Tibial artery (tissue), 4 donors: ENCODE data around the gene SRGAP1.
A peak's percentile ranks its signal among the peaks of the same experiment; 100 is the strongest.
"Not testable (repeated sequence)": the region's sequence is repeated elsewhere in the genome, so short reads cannot be mapped to it uniquely, and the experiment has no call there.

Experiments
- DNase-seq, 2 donors: peaks; one replicate each; pipeline ENCODE4 v3.0.0-alpha.2; 2019
- H3K27ac ChIP-seq, 2 donors: fragments of 200-600 bp; sonication (generic) in 1 of 2; 1 replicate in 1 of 2; 2 replicates in 1 of 2; pipeline ENCODE4 v1.5.1; 2018 to 2019; ENCODE audit warnings: mild to moderate bottlenecking in 1 of 2
- H3K27me3 ChIP-seq, 2 donors: fragments of 200-600 bp; sonication (generic) in 1 of 2; one replicate each; pipeline versions ENCODE4 v1.5.1 to v1.6.0; 2016 to 2019
- H3K36me3 ChIP-seq, 3 donors: fragments of 200-600 bp; sonication (generic) in 2 of 3; one replicate each; pipeline ENCODE4 v1.5.1; 2016 to 2019; ENCODE audit warnings: mild to moderate bottlenecking in 2 of 3
- H3K4me1 ChIP-seq, 4 donors: fragments of 200-600 bp; sonication (generic) in 2 of 4; 1 replicate in 3 of 4; 2 replicates in 1 of 4; pipeline ENCODE4 v1.5.1; 2016 to 2019
- H3K4me3 ChIP-seq, 2 donors: fragments of 200-600 bp; sonication (generic) in 1 of 2; 1 replicate in 1 of 2; 2 replicates in 1 of 2; pipeline ENCODE4 v1.5.1; 2018 to 2019; ENCODE audit warnings: mild to moderate bottlenecking in 2 of 2
- H3K9me3 ChIP-seq, 3 donors: fragments of 200-600 bp; sonication (generic) in 1 of 3; one replicate each; pipeline ENCODE4 v1.5.1; 2016 to 2019
- CTCF ChIP-seq, 2 experiments: fragments of 200-600 bp in 1 of 2; fragments of 450-650 bp in 1 of 2; IDR thresholded peaks; one replicate each; pipeline ENCODE4 v1.5.1; 2017 to 2019; ENCODE audit warnings: antibody characterized with exemption in 2 of 2, mild to moderate bottlenecking in 1 of 2, moderate library complexity in 1 of 2
- intact Hi-C: fragments of 100-400 bp; cut with DNase I; formaldehyde crosslinking; loops from one replicate; pipeline ENCODE4 v1.15.0; 2023; ENCODE audit warnings: low total_unique reads

SRGAP1 gene

DNA sequence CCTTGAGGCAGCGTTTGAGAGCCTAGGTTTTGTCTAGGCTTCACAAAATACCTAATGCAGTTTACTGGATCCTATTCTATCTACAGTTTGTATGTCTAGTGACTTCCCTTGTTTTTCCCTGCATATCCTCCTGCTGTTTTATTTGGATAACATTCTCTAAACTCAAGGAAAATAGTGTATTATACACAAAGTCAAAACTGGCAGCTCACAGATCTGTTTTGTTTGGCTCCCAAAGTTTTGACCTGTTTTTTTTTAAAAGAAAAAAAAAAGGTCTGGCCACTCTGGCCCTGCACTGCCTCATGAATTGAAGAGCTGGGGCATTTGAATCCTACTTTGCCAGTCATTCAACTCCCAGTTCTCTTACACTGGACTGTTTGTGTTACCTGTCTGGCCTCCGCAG, 222.3 kb downstream of the SRGAP1 start:
- H3K27me3 ChIP-seq: no peaks in the 10 kb centered on the region
- no peak overlapping the region for H3K4me3 ChIP-seq
- peak overlapping the region in 1 of 2 donors; percentile 48 for H3K27ac ChIP-seq
- H3K36me3 ChIP-seq: peaks cover 0 to 11% (median 0%) of the 10 kb centered on the region in 3 donors
- H3K9me3 ChIP-seq: no peaks in the 10 kb centered on the region
- peaks cover 0 to 36% (median 8%) of the 10 kb centered on the region in 4 donors for H3K4me1 ChIP-seq
- no peak for DNase-seq
- intact Hi-C loops: no loop called here
- no peak for TF ChIP-seq CTCF (IDR thresholded peaks at IDR 0.05)

GRCh38 chr12:64070454-64070853, 226.0 kb downstream of the SRGAP1 start:
- Histone ChIP-seq H3K4me1 (peaks cover 0 to 36% (median 8%) of the 10 kb centered on the region in 4 donors), H3K27ac (peak overlapping the region; percentile 7 to 31), H3K9me3 (no peaks in the 10 kb centered on the region), H3K4me3 (no peak overlapping the region), H3K36me3 (peaks cover 0 to 1% (median 0%) of the 10 kb centered on the region in 3 donors), H3K27me3 (no peaks in the 10 kb centered on the region)
- no peak for TF ChIP-seq CTCF (IDR thresholded peaks at IDR 0.05)
- no peak for DNase-seq
- intact Hi-C loops: no loop called here

GRCh38 chr12:64072916-64073575, 228.5 kb downstream of the SRGAP1 start:
- H3K27me3 ChIP-seq: no peaks in the 10 kb centered on the region
- H3K4me3 ChIP-seq: no peak overlapping the region
- intact Hi-C loops: no loop called here
- no peak for TF ChIP-seq CTCF (IDR thresholded peaks at IDR 0.05)
- peaks cover 0 to 20% (median 6%) of the 10 kb centered on the region in 4 donors for H3K4me1 ChIP-seq
- H3K27ac ChIP-seq: no peak overlapping the region
- H3K36me3 ChIP-seq: no peaks in the 10 kb centered on the region
- no peak for DNase-seq
- no peaks in the 10 kb centered on the region for H3K9me3 ChIP-seq

DNA sequence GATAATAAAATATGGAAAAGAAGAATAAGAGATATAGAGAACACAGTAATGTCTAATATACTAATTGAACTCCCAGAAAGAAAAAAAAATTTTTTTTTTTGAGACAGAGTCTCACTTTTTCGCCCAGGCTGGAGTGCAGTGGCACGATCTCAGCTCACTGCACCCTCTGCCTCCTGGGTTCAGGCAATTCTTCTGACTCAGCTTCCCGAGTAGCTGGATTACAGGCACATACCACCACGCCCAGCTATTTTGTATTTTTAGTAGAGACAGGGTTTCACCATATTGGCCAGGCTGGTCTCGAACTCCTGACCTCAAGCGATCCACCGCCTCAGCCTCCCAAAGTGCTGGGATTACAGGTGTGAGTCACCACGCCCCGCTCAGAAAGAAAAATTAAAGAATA, 232.1 kb downstream of the SRGAP1 start:
- H3K27me3 ChIP-seq, H3K4me3 ChIP-seq, intact Hi-C loops, H3K4me1 ChIP-seq, DNase-seq, H3K9me3 ChIP-seq, H3K27ac ChIP-seq: not testable (repeated sequence)
- H3K36me3 ChIP-seq: peaks cover 0 to 13% (median 9%) of the 10 kb centered on the region in 3 donors

DNA sequence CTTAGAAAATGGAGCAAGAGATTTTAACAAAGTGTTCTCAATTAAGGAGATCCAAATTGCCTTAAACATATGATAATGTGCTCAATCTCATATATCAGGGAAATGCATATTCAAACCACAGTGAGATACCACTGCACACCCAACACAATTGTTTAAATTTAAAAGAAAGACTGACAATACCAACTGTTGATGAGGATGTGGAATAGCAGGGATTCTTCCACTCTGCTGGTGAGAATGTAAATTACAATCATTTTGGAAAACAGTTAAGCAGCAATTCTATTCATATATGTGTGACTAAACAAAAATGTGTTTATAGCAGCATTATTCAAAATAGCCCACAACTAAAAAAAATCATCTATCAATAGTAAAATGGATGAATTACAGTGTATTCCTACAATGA, 233.4 kb downstream of the SRGAP1 start:
- peaks cover 0 to 13% (median 9%) of the 10 kb centered on the region in 3 donors for H3K36me3 ChIP-seq
- no peak for DNase-seq

More for the DNA sequence above, 233.4 kb downstream of the SRGAP1 start:
- intact Hi-C loops: no loop called here
- Histone ChIP-seq H3K4me3 (no peak overlapping the region), H3K27me3 (no peaks in the 10 kb centered on the region), H3K4me1 (peaks cover 0 to 9% (median 7%) of the 10 kb centered on the region in 4 donors), H3K9me3 (no peaks in the 10 kb centered on the region), H3K27ac (no peak overlapping the region)
- no peak for TF ChIP-seq CTCF (IDR thresholded peaks at IDR 0.05)
